Liver (tissue), 3 donors: ENCODE measurements around the gene FLYWCH2.

Experiments used
- ATF3 ChIP-seq: IDR thresholded peaks from 2 replicates; pipeline ENCODE4 v1.6.1; 2016; ENCODE audit warnings: antibody characterized with exemption
- EGR1 ChIP-seq, 2 donors: IDR thresholded peaks; 2 replicates each; pipeline ENCODE4 v1.6.1; 2016 to 2018; ENCODE audit warnings: antibody characterized with exemption in 2 of 2, low read depth in 2 of 2
- FOXA1 ChIP-seq: IDR thresholded peaks from 2 replicates; pipeline ENCODE4 v1.6.1; 2016; ENCODE audit warnings: antibody characterized with exemption
- HNF4A ChIP-seq, 2 donors: conservative IDR thresholded peaks; 2 replicates each; pipeline ENCODE4 v1.6.1; 2016; ENCODE audit warnings: antibody characterized with exemption in 2 of 2, mild to moderate bottlenecking in 2 of 2
- MAX ChIP-seq: IDR thresholded peaks from 2 replicates; pipeline ENCODE4 v1.6.1; 2016; ENCODE audit warnings: antibody characterized with exemption
- RAD21 ChIP-seq, 2 donors: IDR thresholded peaks; 2 replicates each; pipeline ENCODE4 v1.6.1; 2016; ENCODE audit warnings: antibody characterized with exemption in 2 of 2, mild to moderate bottlenecking in 2 of 2
- REST ChIP-seq: IDR thresholded peaks from 2 replicates; pipeline ENCODE4 v1.6.1; 2016; ENCODE audit warnings: antibody characterized with exemption, mild to moderate bottlenecking
- SP1 ChIP-seq: IDR thresholded peaks from 2 replicates; pipeline ENCODE4 v1.6.1; 2018; ENCODE audit warnings: antibody characterized with exemption, mild to moderate bottlenecking
- YY1 ChIP-seq: IDR thresholded peaks from 2 replicates; pipeline ENCODE4 v1.6.1; 2016; ENCODE audit warnings: antibody characterized with exemption, mild to moderate bottlenecking
- ZBTB33 ChIP-seq: IDR thresholded peaks from 2 replicates; pipeline ENCODE4 v1.6.1; 2016; ENCODE audit warnings: antibody characterized with exemption
- TF ChIP-seq, protein P1 (sequence below): fragments of 150-350 bp; IDR thresholded peaks from 2 replicates; pipeline ENCODE4 v1.5.1; 2017; ENCODE audit warnings: improper control_type of control experiment, low read depth, low read length; ENCODE audit not compliant: missing input control
- donor health status: healthy.
- donor health status: healthy.

- TF ChIP-seq MAX (no peak), HNF4A (conservative IDR thresholded peaks at IDR 0.05) (peak; percentile 4 to 9), FOXA1 (peak; percentile 81), SP1 (peak; percentile 79), ATF3 (no peak), EGR1 (IDR thresholded peaks at IDR 0.05; ENCODE audit: low read depth in 2 of 2) (peak in 1 of 2 donors; percentile 29), REST (peak; percentile 73), ZBTB33 (no peak), RAD21 (IDR thresholded peaks at IDR 0.05) (no peak), YY1 (peak; percentile 70)
- TF ChIP-seq, protein P1, sequence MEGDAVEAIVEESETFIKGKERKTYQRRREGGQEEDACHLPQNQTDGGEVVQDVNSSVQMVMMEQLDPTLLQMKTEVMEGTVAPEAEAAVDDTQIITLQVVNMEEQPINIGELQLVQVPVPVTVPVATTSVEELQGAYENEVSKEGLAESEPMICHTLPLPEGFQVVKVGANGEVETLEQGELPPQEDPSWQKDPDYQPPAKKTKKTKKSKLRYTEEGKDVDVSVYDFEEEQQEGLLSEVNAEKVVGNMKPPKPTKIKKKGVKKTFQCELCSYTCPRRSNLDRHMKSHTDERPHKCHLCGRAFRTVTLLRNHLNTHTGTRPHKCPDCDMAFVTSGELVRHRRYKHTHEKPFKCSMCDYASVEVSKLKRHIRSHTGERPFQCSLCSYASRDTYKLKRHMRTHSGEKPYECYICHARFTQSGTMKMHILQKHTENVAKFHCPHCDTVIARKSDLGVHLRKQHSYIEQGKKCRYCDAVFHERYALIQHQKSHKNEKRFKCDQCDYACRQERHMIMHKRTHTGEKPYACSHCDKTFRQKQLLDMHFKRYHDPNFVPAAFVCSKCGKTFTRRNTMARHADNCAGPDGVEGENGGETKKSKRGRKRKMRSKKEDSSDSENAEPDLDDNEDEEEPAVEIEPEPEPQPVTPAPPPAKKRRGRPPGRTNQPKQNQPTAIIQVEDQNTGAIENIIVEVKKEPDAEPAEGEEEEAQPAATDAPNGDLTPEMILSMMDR, result no peak
Observed at GRCh38 chr16:2911638-2912329, 28.8 kb downstream of the FLYWCH2 start, which contains the start of gene FLYWCH1.
